HepG2 (cell line): ENCODE measurements around the gene NFASC. TPM values are rescaled to one million over a fixed set of nuclear protein-coding genes. Genes with fewer than 3 reads are reported as not detected.

Experiments
- ATAC-seq: fragments of 200-7000 bp; cut with Tn5 transposase; 3 replicates; pipeline ENCODE4 v1.9.1; 2020; ENCODE audit warnings: mild to moderate bottlenecking, moderate library complexity
- BruUV-seq: library from RNA; stranded (reverse); fragments of 400-500 nt; replicated peaks from 2 replicates; lab custom pipeline; 2021; lab: Mats Ljungman, UMichigan
- CTCF ChIA-PET: fragments of 300-600 bp; formaldehyde crosslinking; extraction: SDS; loops from one replicate; lab custom pipeline; 2021; ENCODE audit warnings: low total read pairs, inconsistent platforms, low intra/inter-chr PET ratio; lab: Yijun Ruan, JAX
- POLR2A ChIA-PET: fragments of 350-600 bp; sonication (Branson Sonifier 250); formaldehyde crosslinking; loops from one replicate; lab custom pipeline; 2020; ENCODE audit warnings: antibody characterized with exemption, inconsistent platforms; lab: Yijun Ruan, JAX
- DNase-seq: peaks from one replicate; pipeline ENCODE4 v3.0.0-alpha.2; 2015; ENCODE audit warnings: low spot score
- FAIRE-seq: peaks from 3 replicates; lab custom pipeline; 2011; peaks lifted over from hg19 to GRCh38; lab: Jason Lieb, UNC
- H2AFZ ChIP-seq: one replicate; pipeline ENCODE4 v1.6.1; 2011; ENCODE audit warnings: low read length, inconsistent platforms
- H3K27ac ChIP-seq: fragments of 300-600 bp; 3 replicates; pipeline ENCODE4 v1.8.0; 2011; ENCODE audit warnings: mixed run types, mild to moderate bottlenecking, mixed read lengths, low read length, inconsistent platforms; ENCODE audit not compliant: insufficient read depth; ENCODE audit errors: extremely low read length
- H3K27me3 ChIP-seq, 2 experiments: fragments of 200-600 bp in 1 of 2; 2 replicates in 1 of 2; 3 replicates in 1 of 2; pipeline versions ENCODE4 v1.6.0 to v1.8.0; 2011; ENCODE audit warnings: low read length in 2 of 2, mild to moderate bottlenecking in 2 of 2, moderate library complexity in 2 of 2, inconsistent platforms in 1 of 2; ENCODE audit not compliant: insufficient read depth in 2 of 2, control insufficient read depth in 1 of 2
- H3K36me3 ChIP-seq, 2 experiments: fragments of 200-600 bp in 1 of 2; replicated peaks in 1 of 2; 2 replicates in 1 of 2; 3 replicates in 1 of 2; pipeline versions ENCODE4 v1.5.1 to v1.8.0; 2011; ENCODE audit warnings: low read length in 2 of 2, inconsistent platforms in 1 of 2; ENCODE audit not compliant: insufficient read depth in 2 of 2, control insufficient read depth in 1 of 2
- H3K4me1 ChIP-seq: 2 replicates; pipeline ENCODE4 v1.5.1; 2012; ENCODE audit warnings: low read length, inconsistent platforms; ENCODE audit not compliant: insufficient read depth
- H3K4me2 ChIP-seq: 2 replicates; pipeline ENCODE4 v1.6.0; 2011; ENCODE audit warnings: low read depth, low read length, inconsistent platforms
- H3K4me3 ChIP-seq, 3 experiments: fragments of 200-600 bp in 1 of 3; sonication (generic), shearing (Covaris generic) in 1 of 3; replicated peaks in 1 of 3; 2 replicates each; pipeline ENCODE4 v1.5.1; 2011 to 2016; ENCODE audit warnings: low read length in 3 of 3, inconsistent platforms in 2 of 3, low read depth in 2 of 3, mild to moderate bottlenecking in 2 of 3, control low read depth in 1 of 3, mixed read lengths in 1 of 3; ENCODE audit not compliant: insufficient read depth in 1 of 3
- H3K79me2 ChIP-seq: one replicate; pipeline ENCODE4 v1.6.1; 2011; ENCODE audit warnings: low read length, inconsistent platforms; ENCODE audit not compliant: insufficient read depth
- H3K9ac ChIP-seq: 2 replicates; pipeline ENCODE4 v1.6.0; 2011; ENCODE audit warnings: mild to moderate bottlenecking, low read depth, low read length, inconsistent platforms; ENCODE audit not compliant: insufficient read depth
- H3K9me3 ChIP-seq: 2 replicates; pipeline ENCODE4 v1.5.1; 2012; ENCODE audit warnings: mild to moderate bottlenecking, low read length
- H4K20me1 ChIP-seq: 2 replicates; pipeline ENCODE4 v1.6.0; 2011; ENCODE audit warnings: inconsistent platforms, mild to moderate bottlenecking, low read length, moderate library complexity; ENCODE audit not compliant: insufficient read depth
- KDM5A ChIP-seq: fragments of 200-600 bp; sonication (generic); IDR thresholded peaks from 2 replicates; pipeline ENCODE4 v1.7.0; 2018; ENCODE audit warnings: antibody characterized with exemption, mild to moderate bottlenecking, low read length, borderline replicate concordance
- MZF1 ChIP-seq: sonication (generic); formaldehyde crosslinking; IDR thresholded peaks from 2 replicates; pipeline ENCODE4 v1.8.1; 2023; ENCODE audit warnings: mild to moderate bottlenecking, missing genetic modification reagents, borderline replicate concordance
- NR2F6 ChIP-seq, 2 experiments: IDR thresholded peaks; 2 replicates each; pipeline ENCODE4 v1.6.1; 2016; ENCODE audit warnings: antibody characterized with exemption in 1 of 2, mild to moderate bottlenecking in 1 of 2
- ZFP36L1 ChIP-seq: sonication (generic); formaldehyde crosslinking; IDR thresholded peaks from 2 replicates; pipeline ENCODE4 v1.8.0; 2022; ENCODE audit warnings: mild to moderate bottlenecking, missing genetic modification reagents, moderate library complexity
- ZFP41 ChIP-seq: sonication (generic); formaldehyde crosslinking; IDR thresholded peaks from 2 replicates; pipeline ENCODE4 v1.4.0; 2020; ENCODE audit warnings: mild to moderate bottlenecking, missing genetic modification reagents, borderline replicate concordance
- ZFP82 ChIP-seq: sonication (generic); formaldehyde crosslinking; IDR thresholded peaks from 2 replicates; pipeline ENCODE4 v1.5.1; 2020; ENCODE audit warnings: mild to moderate bottlenecking, missing genetic modification reagents, borderline replicate concordance
- ZMAT3 ChIP-seq: sonication (generic); formaldehyde crosslinking; conservative IDR thresholded peaks from 2 replicates; pipeline ENCODE4 v1.7.0; 2021; ENCODE audit warnings: missing genetic modification reagents
- ZNF138 ChIP-seq: sonication (generic); formaldehyde crosslinking; IDR thresholded peaks from 2 replicates; pipeline ENCODE4 v1.5.0; 2020; ENCODE audit warnings: mild to moderate bottlenecking, low read depth, missing genetic modification reagents
- ZNF350 ChIP-seq: sonication (generic); formaldehyde crosslinking; IDR thresholded peaks from 2 replicates; pipeline ENCODE4 v1.4.0; 2020; ENCODE audit warnings: mild to moderate bottlenecking, low read depth, missing genetic modification reagents, borderline replicate concordance
- ZNF589 ChIP-seq: sonication (generic); formaldehyde crosslinking; conservative IDR thresholded peaks from 2 replicates; pipeline ENCODE4 v1.8.0; 2022; ENCODE audit warnings: mild to moderate bottlenecking, moderate library complexity, missing genetic modification reagents
- ZNF766 ChIP-seq: sonication (generic); formaldehyde crosslinking; IDR thresholded peaks from 2 replicates; pipeline ENCODE4 v1.5.0; 2020; ENCODE audit warnings: missing genetic modification reagents, borderline replicate concordance
- ZZZ3 ChIP-seq: sonication (generic); formaldehyde crosslinking; IDR thresholded peaks from 2 replicates; pipeline ENCODE4 v1.4.0; 2020; ENCODE audit warnings: missing genetic modification reagents, mild to moderate bottlenecking, borderline replicate concordance
- WGBS: methylation state at CpG from one replicate; pipeline ENCODE4 v1.1.6; 2017; ENCODE audit warnings: low lambda C conversion rate; 5-methylcytosine and 5-hydroxymethylcytosine counted together
- in situ Hi-C: cut with HindIII; loops from 2 replicates; pipeline ENCODE4 v1.10.0; 2017; ENCODE audit warnings: low pct_unique_long_range_greater_than_20kb; ENCODE audit not compliant: extremely low pct_ligation_motif_present
- intact Hi-C: fragments of 100-400 bp; cut with micrococcal nuclease; formaldehyde crosslinking; loops from one replicate; pipeline ENCODE4 v1.10.0; 2022; ENCODE audit not compliant: unreplicated experiment
- polyA plus RNA-seq, 8 experiments: library from polyadenylated mRNA; depleted of rRNA in 3 of 8; stranded (reverse) in 7 of 8; unstranded in 1 of 8; fragments of >200 nt; fragmentation: Illumina TruSeq in 4 of 8; extraction: Trizol in 4 of 8; gene quantifications; 2 replicates each; pipeline versions ENCODE4 v1.2.1 to v1.2.3, GENCODE V29; 2011 to 2016; ENCODE audit warnings: low read depth in 4 of 8, missing spikeins in 1 of 8, mixed read lengths in 1 of 8; ENCODE audit not compliant: insufficient read depth in 1 of 8
- total RNA-seq, 5 experiments: library from RNA; depleted of rRNA; stranded (reverse); fragments of >200 nt; fragmentation: Illumina TruSeq; extraction: Trizol; gene quantifications; 2 replicates each; pipeline ENCODE4 v1.2.3, GENCODE V29; 2016; ENCODE audit warnings: low read depth in 1 of 5
- TF ChIP-seq, protein P1 (sequence below): sonication (generic); formaldehyde crosslinking; IDR thresholded peaks from 2 replicates; pipeline ENCODE4 v1.8.0; 2022; ENCODE audit warnings: missing genetic modification reagents, mild to moderate bottlenecking, inconsistent platforms, borderline replicate concordance
- TF ChIP-seq, protein P2 (sequence below): IDR thresholded peaks from 2 replicates; pipeline ENCODE4 v1.6.1; 2016; ENCODE audit warnings: low read depth, missing genetic modification reagents, missing compliant biosample characterization
- TF ChIP-seq, protein P3 (sequence below): sonication (generic); formaldehyde crosslinking; conservative IDR thresholded peaks from 2 replicates; pipeline ENCODE4 v1.4.0; 2020; ENCODE audit warnings: mild to moderate bottlenecking, missing genetic modification reagents, moderate library complexity

The NFASC gene
- total and polyA plus RNA-seq, 2 of the 13 experiments (the other 11 are each of a cell fraction or from before 2014, with no cell fraction given), result not detected

DNA sequence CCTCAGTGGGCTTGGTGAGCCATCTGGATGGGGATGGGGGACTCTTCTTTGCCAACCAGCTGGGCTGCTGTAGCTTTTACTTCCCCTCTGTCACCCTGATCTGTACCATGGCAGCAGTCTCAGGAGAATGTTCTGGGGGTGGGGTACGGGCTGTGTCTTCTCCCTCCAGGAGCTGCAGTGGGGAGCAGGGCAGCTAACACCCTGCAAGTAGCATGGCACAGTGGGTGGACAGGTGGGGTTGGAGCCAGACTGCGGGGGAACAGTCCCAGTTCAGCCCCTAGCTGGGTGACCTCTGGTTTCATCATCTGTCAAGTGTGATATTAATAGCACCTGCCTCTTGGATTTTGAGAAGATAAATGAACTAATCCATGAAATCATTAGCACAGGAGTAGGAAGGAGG lies 3.1 kb downstream of the NFASC start:
- Histone ChIP-seq H3K27ac (no peak overlapping the region), H2AFZ (no peak overlapping the region), H3K4me2 (no peak overlapping the region), H4K20me1 (no peaks in the 10 kb centered on the region), H3K36me3 (no peaks in the 10 kb centered on the region), H3K4me3 (no peak overlapping the region), H3K79me2 (no peaks in the 10 kb centered on the region), H3K9me3 (no peaks in the 10 kb centered on the region), H3K9ac (no peak overlapping the region), H3K27me3 (peaks cover 2 to 18% of the 10 kb centered on the region in 2 experiments; a peak in 3 of 5 replicates), H3K4me1 (no peaks in the 10 kb centered on the region)
- ChIA-PET CTCF (no interaction called here), POLR2A (no interaction called here)
- BruUV-seq, result no TSS peak
- ATAC-seq (no peak), DNase-seq (no peak), FAIRE-seq (no peak)
- intact Hi-C loops, result no loop called here
- no CpG with 5 or more reads among the region's 2 CpGs for WGBS
- in situ Hi-C loops, result no loop called here
- no peak for TF ChIP-seq ZZZ3
- TF ChIP-seq, protein P1, sequence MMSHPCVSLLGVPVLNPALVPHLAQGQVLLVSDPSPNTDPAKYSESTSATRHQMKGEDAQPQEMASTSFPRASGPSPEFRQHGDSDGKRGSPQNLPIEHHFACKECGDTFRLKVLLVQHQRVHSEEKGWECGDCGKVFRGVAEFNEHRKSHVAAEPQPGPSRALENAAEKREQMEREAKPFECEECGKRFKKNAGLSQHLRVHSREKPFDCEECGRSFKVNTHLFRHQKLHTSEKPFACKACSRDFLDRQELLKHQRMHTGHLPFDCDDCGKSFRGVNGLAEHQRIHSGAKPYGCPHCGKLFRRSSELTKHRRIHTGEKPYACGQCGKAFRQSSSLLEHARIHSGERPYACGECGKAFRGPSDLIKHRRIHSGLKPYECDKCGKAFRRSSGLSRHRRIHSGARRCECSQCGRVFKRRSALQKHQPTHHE, result no peak
- TF ChIP-seq, protein P2, sequence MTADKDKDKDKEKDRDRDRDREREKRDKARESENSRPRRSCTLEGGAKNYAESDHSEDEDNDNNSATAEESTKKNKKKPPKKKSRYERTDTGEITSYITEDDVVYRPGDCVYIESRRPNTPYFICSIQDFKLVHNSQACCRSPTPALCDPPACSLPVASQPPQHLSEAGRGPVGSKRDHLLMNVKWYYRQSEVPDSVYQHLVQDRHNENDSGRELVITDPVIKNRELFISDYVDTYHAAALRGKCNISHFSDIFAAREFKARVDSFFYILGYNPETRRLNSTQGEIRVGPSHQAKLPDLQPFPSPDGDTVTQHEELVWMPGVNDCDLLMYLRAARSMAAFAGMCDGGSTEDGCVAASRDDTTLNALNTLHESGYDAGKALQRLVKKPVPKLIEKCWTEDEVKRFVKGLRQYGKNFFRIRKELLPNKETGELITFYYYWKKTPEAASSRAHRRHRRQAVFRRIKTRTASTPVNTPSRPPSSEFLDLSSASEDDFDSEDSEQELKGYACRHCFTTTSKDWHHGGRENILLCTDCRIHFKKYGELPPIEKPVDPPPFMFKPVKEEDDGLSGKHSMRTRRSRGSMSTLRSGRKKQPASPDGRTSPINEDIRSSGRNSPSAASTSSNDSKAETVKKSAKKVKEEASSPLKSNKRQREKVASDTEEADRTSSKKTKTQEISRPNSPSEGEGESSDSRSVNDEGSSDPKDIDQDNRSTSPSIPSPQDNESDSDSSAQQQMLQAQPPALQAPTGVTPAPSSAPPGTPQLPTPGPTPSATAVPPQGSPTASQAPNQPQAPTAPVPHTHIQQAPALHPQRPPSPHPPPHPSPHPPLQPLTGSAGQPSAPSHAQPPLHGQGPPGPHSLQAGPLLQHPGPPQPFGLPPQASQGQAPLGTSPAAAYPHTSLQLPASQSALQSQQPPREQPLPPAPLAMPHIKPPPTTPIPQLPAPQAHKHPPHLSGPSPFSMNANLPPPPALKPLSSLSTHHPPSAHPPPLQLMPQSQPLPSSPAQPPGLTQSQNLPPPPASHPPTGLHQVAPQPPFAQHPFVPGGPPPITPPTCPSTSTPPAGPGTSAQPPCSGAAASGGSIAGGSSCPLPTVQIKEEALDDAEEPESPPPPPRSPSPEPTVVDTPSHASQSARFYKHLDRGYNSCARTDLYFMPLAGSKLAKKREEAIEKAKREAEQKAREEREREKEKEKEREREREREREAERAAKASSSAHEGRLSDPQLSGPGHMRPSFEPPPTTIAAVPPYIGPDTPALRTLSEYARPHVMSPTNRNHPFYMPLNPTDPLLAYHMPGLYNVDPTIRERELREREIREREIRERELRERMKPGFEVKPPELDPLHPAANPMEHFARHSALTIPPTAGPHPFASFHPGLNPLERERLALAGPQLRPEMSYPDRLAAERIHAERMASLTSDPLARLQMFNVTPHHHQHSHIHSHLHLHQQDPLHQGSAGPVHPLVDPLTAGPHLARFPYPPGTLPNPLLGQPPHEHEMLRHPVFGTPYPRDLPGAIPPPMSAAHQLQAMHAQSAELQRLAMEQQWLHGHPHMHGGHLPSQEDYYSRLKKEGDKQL (CRISPR knock-in tag), result no peak
- no peak for TF ChIP-seq ZNF589
- TF ChIP-seq MZF1 (CRISPR knock-in tag), result no peak
- TF ChIP-seq ZNF766 (CRISPR knock-in tag), result no peak
- TF ChIP-seq ZFP36L1 (CRISPR knock-in tag), result no peak
- TF ChIP-seq, protein P3, sequence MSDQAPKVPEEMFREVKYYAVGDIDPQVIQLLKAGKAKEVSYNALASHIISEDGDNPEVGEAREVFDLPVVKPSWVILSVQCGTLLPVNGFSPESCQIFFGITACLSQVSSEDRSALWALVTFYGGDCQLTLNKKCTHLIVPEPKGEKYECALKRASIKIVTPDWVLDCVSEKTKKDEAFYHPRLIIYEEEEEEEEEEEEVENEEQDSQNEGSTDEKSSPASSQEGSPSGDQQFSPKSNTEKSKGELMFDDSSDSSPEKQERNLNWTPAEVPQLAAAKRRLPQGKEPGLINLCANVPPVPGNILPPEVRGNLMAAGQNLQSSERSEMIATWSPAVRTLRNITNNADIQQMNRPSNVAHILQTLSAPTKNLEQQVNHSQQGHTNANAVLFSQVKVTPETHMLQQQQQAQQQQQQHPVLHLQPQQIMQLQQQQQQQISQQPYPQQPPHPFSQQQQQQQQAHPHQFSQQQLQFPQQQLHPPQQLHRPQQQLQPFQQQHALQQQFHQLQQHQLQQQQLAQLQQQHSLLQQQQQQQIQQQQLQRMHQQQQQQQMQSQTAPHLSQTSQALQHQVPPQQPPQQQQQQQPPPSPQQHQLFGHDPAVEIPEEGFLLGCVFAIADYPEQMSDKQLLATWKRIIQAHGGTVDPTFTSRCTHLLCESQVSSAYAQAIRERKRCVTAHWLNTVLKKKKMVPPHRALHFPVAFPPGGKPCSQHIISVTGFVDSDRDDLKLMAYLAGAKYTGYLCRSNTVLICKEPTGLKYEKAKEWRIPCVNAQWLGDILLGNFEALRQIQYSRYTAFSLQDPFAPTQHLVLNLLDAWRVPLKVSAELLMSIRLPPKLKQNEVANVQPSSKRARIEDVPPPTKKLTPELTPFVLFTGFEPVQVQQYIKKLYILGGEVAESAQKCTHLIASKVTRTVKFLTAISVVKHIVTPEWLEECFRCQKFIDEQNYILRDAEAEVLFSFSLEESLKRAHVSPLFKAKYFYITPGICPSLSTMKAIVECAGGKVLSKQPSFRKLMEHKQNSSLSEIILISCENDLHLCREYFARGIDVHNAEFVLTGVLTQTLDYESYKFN, result no peak
- no peak for TF ChIP-seq KDM5A
- TF ChIP-seq ZNF138 (CRISPR knock-in tag), result no peak
- TF ChIP-seq ZNF350 (CRISPR knock-in tag), result no peak
- no peak for TF ChIP-seq ZFP82 (CRISPR knock-in tag)
- no peak for TF ChIP-seq ZFP41
- TF ChIP-seq ZMAT3 (CRISPR knock-in tag), result no peak
- no peak for TF ChIP-seq NR2F6 (IDR thresholded peaks at IDR 0.05)
- no peak for TF ChIP-seq NR2F6 (CRISPR knock-in tag; IDR thresholded peaks at IDR 0.05)
